Right cardiac atrium (tissue), 5 donors: Measurements from ENCODE around the gene ZFAND2B. TPM values are rescaled to one million over a fixed set of nuclear protein-coding genes. Genes with fewer than 3 reads are reported as not detected.
A peak's percentile ranks its signal among the peaks of the same experiment; 100 is the strongest.

Experiments
- ATAC-seq, 2 donors: fragments of 200-7000 bp; cut with Tn5 transposase; one replicate each; pipeline versions ENCODE4 v1.8.0 to v1.9.1; 2020; ENCODE audit warnings: moderate library complexity in 2 of 2, mild to moderate bottlenecking in 1 of 2
- DNase-seq, 3 donors: peaks; one replicate each; pipeline ENCODE4 v3.0.0-alpha.2; 2020
- H3K27ac ChIP-seq: one replicate; pipeline ENCODE4 v1.5.1; 2013; ENCODE audit warnings: mild to moderate bottlenecking, low read length, control low read depth, moderate library complexity
- H3K27me3 ChIP-seq: one replicate; pipeline ENCODE4 v1.6.1; 2013; ENCODE audit not compliant: control insufficient read depth, insufficient read depth
- H3K4me1 ChIP-seq: one replicate; pipeline ENCODE4 v1.6.1; 2013; ENCODE audit warnings: low read length; ENCODE audit not compliant: control insufficient read depth, insufficient read depth
- H3K4me3 ChIP-seq: one replicate; pipeline ENCODE4 v1.5.1; 2013; ENCODE audit warnings: low read length, control low read depth
- H3K9me3 ChIP-seq: one replicate; pipeline ENCODE4 v1.6.1; 2013; ENCODE audit warnings: low read length; ENCODE audit not compliant: control insufficient read depth
- WGBS: extraction: QIAGEN DNeasy Blood & Tissue Kit; methylation state at CpG from one replicate; pipeline ENCODE4 v1.1.7; 2013; 5-methylcytosine and 5-hydroxymethylcytosine counted together
- intact Hi-C, 4 donors: fragments of 100-400 bp; cut with DNase I; formaldehyde crosslinking; loops; one replicate each; pipeline versions ENCODE4 v1.11.0 to v1.14.0; 2022 to 2023
- polyA plus RNA-seq: library from polyadenylated mRNA; stranded (reverse); fragments of 200-250 nt; gene quantifications from one replicate; pipeline ENCODE4 v1.2.3, GENCODE V29; 2013
- total RNA-seq, 4 donors: library from RNA; stranded (reverse); fragmentation: NEBNext Ultra II Directional; extraction: Animal tissue kit (Norgen Biotek cat#: 25700); gene quantifications; one replicate each; pipeline ENCODE4 v1.2.1, GENCODE V29; 2021
- donor health status: healthy with polysubstance abuse.
- donor health status: DM: no; HTN: yes; CAD: no.
- donor health status: DM: no; HTN: no; CAD: no.
- donor health status: DM: no; HTN: yes; CAD: no; lungs with severe emphysema.
- donor health status: DM: yes; HTN: yes; CAD: no.

Gene ZFAND2B
- total and polyA plus RNA-seq, 5 donors: 21.8 to 28.9 (median 23.6) TPM

DNA sequence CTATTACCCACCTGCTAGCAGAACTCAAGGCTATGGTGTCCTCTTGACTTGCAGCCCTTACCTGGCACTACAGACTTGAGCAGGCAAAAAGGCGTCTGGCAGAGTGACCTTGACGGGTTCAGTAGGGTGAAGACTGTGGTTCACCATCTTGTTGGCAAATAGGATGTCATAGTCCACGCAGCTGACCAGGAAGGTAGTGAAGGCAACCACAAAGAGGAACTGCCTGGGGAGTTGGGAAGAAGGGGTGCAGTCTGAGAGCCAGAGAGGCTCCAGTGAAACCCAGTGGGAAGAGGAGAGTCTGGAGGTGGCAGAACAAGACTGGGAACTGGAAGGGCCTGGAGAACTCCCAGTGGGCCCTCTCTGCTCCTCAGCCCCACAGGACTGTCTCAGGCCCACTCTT is 18.8 kb downstream of the ZFAND2B start:
- no peak overlapping the region for H3K4me3 ChIP-seq
- no peak overlapping the region for H3K27ac ChIP-seq
- intact Hi-C loops: no loop called here
- 87% methylated on average over 3 of the region's 3 CpGs for WGBS
- ATAC-seq: no peak
- no peak for DNase-seq
- peaks cover 9% of the 10 kb centered on the region for H3K4me1 ChIP-seq
- H3K27me3 ChIP-seq: no peaks in the 10 kb centered on the region
- H3K9me3 ChIP-seq: no peaks in the 10 kb centered on the region

DNA sequence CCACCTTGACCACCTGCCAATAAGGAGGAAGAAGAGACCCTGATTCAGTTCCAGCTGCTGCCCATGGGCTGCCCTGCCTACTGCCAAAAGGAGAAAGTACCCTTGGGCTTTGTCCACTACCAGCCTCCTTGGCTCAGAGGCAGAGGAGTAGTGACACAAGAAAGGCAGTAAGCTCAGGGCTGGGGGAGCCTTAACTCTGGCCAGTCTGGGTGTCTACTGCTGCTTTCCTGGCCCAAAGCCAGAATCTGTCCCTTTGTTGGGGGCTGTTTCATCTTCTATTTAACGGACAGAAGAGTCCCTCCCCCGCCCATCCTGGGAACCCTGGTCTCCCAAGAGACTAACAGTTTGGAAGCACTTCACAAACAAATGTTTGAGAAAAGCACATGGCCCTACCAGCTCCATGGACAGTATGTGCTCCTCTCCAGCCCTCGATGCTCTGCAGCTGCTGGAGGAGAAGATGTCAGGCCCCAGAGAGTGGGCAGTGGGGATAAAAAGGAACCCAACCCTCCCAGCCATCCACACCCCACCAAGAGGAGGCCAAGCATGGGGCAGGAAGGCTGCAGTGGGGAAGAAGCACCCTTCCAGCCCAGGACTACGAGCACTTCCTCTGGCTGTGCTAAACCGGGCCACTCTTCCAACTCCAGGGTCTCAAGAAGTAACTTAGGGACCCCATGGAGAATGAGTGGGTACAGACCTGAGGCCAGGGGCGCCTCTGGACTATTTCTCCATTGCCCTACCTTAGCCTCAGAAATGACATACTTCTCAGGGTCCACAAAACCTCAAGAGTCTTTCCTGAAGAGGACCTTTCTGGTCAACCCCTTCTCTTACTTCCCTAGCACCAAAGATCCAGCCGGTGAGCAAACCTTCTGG is 21.7 kb downstream of the ZFAND2B start:
- H3K27me3 ChIP-seq: no peaks in the 10 kb centered on the region
- DNase-seq (no peak), ATAC-seq (no peak)
- 40% methylated on average over 7 of the region's 7 CpGs for WGBS
- peak overlapping the region; percentile 94 for H3K27ac ChIP-seq
- H3K4me1 ChIP-seq: peaks cover 9% of the 10 kb centered on the region
- no peaks in the 10 kb centered on the region for H3K9me3 ChIP-seq
- intact Hi-C loops: no loop called here
- H3K4me3 ChIP-seq: peak overlapping the region; percentile 68

DNA sequence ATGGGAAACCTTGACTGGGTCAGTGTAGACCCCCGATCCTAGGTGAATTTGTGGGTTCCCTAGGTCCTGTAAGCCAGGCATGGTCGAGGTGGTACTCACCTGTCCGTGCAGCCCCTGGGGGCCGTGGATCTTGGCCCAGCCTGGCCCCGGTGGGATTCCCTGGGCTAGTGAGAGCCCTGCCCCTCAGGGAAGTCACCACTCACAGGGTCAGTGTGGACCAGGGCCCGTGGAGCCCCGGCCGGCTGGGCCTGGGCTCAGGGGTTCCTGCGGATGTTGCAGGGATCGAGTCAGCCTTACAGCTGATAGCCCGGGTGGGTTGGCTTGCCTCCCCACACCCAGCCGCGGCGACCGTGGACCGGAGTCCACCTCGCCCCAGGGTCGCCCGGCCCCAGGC is 22.3 kb downstream of the ZFAND2B start:
- Histone ChIP-seq H3K4me1 (peaks cover 9% of the 10 kb centered on the region), H3K27ac (peak overlapping the region; percentile 94), H3K9me3 (no peaks in the 10 kb centered on the region), H3K4me3 (peak overlapping the region; percentile 68), H3K27me3 (no peaks in the 10 kb centered on the region)
- WGBS: 3% methylated on average over 19 of the region's 19 CpGs
- intact Hi-C loops: no loop called here
- ATAC-seq (peak in 1 of 2 donors; percentile 42), DNase-seq (no peak)

DNA sequence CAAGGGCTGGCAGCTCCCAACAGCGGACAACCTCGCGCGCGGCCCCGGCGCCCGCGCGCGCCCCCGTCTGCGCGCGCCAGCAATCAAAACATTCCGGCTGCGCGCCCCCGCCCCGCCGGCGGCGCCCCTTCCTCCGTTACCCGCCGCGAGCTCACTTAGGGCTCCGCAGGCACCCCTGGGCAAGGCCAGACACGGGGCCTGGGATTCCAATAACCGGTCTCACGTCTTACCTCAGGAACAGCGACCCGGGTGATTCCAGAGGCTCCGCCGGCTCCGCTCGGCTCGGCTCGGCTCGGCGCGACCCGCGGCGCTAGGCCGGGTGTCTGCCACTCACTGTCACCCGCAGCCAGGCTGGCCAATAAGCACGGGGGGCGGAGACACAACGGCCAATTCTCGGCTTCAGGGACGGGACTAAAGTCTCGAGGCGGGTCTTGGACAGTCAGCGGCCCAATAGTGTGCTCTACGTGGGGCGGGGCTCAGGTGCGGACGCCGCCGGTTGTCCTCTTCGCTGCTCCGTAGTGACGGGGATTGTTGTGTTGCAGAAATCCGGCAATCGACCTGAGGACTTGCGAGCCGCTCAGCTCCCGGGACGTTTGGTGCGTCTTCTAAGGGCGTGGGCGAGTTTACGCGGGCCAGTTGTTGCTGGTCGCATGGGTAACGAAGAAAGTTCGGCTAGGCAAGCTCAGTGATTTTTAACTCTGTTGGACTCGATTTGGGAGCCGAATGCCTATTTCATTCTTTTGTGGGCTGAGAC is 22.9 kb downstream of the ZFAND2B start, which contains the start of the genes ANKZF1 and ATG9A:
Gene ANKZF1 (plus strand): TSS at position 502 of the 754 bp plus-strand sequence. CDS start 452 bp downstream, outside the sequence.
Gene ATG9A (minus strand): TSS at position 332 of the 754 bp plus-strand sequence. CDS start 1,612 bp downstream, outside the sequence.
- peak within 1 kb of the TSS; percentile 79 for H3K4me3 ChIP-seq
- ATAC-seq: peak; percentile 99
- no peaks in the 10 kb centered on the region for H3K27me3 ChIP-seq
- H3K27ac ChIP-seq: peak within 1 kb of the TSS; percentile 94
- intact Hi-C loops: no loop called here
- peak; percentile 99 for DNase-seq
- H3K9me3 ChIP-seq: no peaks in the 10 kb centered on the region
- under 1% methylated on average over 80 of the region's 80 CpGs for WGBS
- H3K4me1 ChIP-seq: peaks cover 9% of the 10 kb centered on the region

DNA sequence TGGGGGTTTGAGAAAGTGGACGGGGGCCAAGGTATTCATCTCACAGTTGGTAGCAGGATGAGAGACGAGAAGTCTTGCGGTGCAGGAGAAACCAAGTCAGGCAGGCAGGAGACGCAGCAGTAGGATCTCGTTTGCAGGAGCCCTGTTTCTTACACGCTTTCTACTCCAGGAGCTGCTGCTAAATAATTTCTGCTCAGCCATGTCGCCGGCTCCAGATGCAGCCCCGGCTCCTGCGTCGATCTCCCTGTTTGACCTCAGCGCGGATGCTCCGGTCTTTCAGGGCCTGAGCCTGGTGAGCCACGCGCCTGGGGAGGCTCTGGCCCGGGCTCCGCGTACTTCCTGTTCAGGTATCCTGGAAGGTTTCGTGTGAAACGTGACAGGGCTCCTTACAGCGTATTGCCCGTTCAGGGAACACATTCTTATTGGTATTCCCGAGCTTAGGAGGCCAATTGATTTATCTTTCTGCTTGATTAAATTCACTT is 23.5 kb downstream of the ZFAND2B start:
- peak in 1 of 2 donors; percentile 6 for ATAC-seq
- Histone ChIP-seq H3K27me3 (no peaks in the 10 kb centered on the region), H3K4me1 (peaks cover 9% of the 10 kb centered on the region), H3K9me3 (no peaks in the 10 kb centered on the region), H3K4me3 (peak overlapping the region; percentile 79), H3K27ac (peak overlapping the region; percentile 92)
- DNase-seq: peak in 2 of 3 donors; percentile 70
- intact Hi-C loops: no loop called here
- under 1% methylated on average over 24 of the region's 24 CpGs for WGBS

DNA sequence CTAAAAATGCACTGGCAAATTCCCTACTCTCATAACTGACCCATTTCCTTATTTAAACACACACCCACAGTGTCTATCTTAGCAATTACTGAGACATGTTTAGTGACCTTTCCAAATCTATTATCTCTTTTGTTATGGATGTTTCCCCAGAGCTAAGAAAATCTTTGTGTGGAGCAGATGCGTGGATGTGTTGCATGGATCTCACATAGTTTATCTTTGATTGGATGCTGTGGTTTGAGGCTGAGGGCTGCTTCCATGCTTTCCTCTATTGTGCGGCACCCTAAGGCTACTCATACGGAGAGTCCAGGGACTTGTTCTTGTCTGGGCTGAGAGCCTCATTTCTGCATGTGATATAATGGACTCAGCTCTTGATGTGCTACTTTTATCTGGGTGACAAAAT is 27.7 kb downstream of the ZFAND2B start:
- no peak overlapping the region for H3K27ac ChIP-seq
- DNase-seq: no peak
- intact Hi-C loops: no loop called here
- no peak for ATAC-seq
- no peak overlapping the region for H3K4me3 ChIP-seq
- no peaks in the 10 kb centered on the region for H3K9me3 ChIP-seq
- no peaks in the 10 kb centered on the region for H3K27me3 ChIP-seq
- 72% methylated on average over 3 of the region's 3 CpGs for WGBS
- no peaks in the 10 kb centered on the region for H3K4me1 ChIP-seq

DNA sequence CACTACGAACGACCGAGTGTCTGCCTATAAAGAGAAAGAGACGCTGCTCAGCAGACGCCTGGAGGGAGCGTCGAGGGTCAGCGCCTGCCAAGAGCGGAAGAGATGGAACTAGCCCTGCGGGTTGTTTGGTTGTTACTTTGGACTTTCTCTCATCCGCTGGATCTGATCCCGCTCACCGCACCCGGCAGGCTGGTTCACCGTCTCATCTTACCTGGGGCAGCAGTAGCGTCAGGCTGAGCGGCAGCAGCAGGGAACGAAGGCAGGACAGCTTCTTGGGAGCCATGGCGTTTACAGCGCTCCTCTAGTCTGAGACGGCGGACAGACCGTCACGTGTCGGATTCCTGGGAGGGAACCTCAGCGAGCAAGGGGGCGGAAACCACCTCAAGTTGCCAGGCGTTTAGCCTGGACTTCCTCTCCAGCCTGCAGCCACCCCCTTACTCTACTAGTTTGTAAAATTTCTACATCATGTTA is 36.7 kb downstream of the ZFAND2B start:
- Histone ChIP-seq H3K4me3 (no peak overlapping the region), H3K27me3 (no peaks in the 10 kb centered on the region), H3K4me1 (peaks cover 3% of the 10 kb centered on the region), H3K9me3 (no peaks in the 10 kb centered on the region), H3K27ac (no peak overlapping the region)
- DNase-seq (peak in 2 of 3 donors; percentile 71 to 77), ATAC-seq (no peak)
- 35% methylated on average over 28 of the region's 28 CpGs for WGBS
- intact Hi-C loops: loop anchor here in 1 of 4 donors (10.0 kb wide), 1 partner anchor 51 kb away; no protein-coding TSS in a partner anchor

DNA sequence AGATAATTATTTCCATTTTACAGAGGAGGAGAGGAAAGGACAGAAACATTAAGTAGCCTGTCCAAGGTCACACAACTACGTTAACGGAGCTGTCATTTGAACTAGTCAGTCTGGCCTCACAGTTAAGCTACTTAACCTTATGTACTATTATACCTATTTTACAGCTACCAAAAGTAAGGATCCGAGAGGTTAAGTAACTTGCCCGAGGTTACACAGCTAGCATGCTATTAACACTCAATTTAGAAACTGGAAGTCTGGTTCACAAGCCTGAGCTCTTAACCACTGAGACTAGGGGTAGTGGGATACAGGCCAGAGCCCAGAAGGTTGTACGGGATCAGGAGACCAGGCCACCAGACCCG is 38.2 kb downstream of the ZFAND2B start:
- no peaks in the 10 kb centered on the region for H3K27me3 ChIP-seq
- ATAC-seq: no peak
- 42% methylated on average over 6 of the region's 6 CpGs for WGBS
- H3K4me3 ChIP-seq: peak overlapping the region; percentile 48
- intact Hi-C loops: loop anchor here in 1 of 4 donors (10.0 kb wide), 1 partner anchor 50 kb away; no protein-coding TSS in a partner anchor
- DNase-seq: no peak
- peaks cover 11% of the 10 kb centered on the region for H3K4me1 ChIP-seq
- peak overlapping the region; percentile 68 for H3K27ac ChIP-seq
- H3K9me3 ChIP-seq: no peaks in the 10 kb centered on the region

DNA sequence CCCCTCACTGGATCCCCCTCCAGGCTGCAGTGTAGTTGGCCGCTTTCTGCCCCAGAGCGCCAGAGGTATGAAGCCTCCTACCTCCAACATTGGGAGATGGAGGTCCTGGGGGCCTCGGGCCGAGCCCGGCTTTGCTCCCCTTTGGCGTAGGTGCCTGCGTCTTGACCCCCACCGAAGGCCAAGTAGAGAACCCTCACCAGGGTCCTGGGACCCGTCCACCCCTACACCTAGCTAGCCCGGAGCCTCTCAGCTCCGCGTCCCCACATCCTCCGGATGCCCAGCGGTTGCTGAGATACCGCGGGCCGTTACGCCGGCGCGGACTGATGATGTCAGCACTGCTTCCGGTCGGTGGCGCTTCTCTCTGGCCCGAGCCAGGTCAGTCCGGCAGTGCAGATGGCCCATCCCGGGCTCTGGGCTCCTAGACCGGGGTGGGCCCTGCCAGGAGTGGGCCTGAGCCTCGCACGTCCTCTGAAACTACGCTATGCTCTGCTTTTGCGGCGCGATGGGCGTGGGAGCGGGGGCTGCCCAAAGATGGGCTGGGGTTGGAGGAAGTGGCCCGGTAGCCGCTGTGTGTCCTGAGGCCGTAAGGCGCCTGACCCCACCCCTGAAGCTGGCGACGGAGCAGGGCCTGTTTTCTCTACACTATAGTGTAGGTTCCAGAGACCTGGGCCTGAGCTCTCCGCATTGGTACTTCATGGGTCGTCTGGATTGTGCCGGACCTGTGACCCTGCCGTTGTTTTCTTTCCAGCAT is 38.7 kb downstream of the ZFAND2B start, which contains the start of the genes GLB1L and STK16:
Gene GLB1L (minus strand): TSS at position 297 of the 751 bp plus-strand sequence. CDS start 1,871 bp downstream, outside the sequence.
Gene STK16 (plus strand): TSS at position 332 of the 751 bp plus-strand sequence. CDS start 521 bp downstream, outside the sequence.
- no peaks in the 10 kb centered on the region for H3K27me3 ChIP-seq
- H3K27ac ChIP-seq: peak within 1 kb of the TSS; percentile 74
- peak; percentile 96 to 98 (median 98) for DNase-seq
- H3K4me1 ChIP-seq: peaks cover 14% of the 10 kb centered on the region
- WGBS: under 1% methylated on average over 46 of the region's 46 CpGs
- H3K9me3 ChIP-seq: no peaks in the 10 kb centered on the region
- H3K4me3 ChIP-seq: peak within 1 kb of the TSS; percentile 48
- ATAC-seq: peak; percentile 93 to 96
- intact Hi-C loops: loop anchor here in 1 of 4 donors (10.0 kb wide), 1 partner anchor 49 kb away; no protein-coding TSS in a partner anchor

DNA sequence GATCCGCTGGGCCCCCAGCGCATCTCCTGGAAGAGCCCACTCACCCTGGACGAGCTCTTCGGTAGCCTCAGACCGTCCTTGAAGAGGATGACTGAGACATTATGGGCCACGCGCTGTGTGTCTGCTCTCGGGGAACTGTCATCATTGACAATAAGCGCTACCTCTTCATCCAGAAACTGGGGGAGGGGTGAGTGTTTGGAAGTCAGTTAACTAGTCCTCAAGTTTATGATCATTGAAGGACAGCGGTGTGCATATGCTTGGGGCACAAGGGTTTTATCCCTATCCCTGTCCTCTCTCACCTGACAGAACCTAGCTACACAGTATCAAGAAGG is 39.3 kb downstream of the ZFAND2B start:
- Histone ChIP-seq H3K4me3 (peak overlapping the region; percentile 48), H3K27ac (peak overlapping the region; percentile 74), H3K27me3 (no peaks in the 10 kb centered on the region), H3K9me3 (no peaks in the 10 kb centered on the region), H3K4me1 (peaks cover 15% of the 10 kb centered on the region)
- WGBS: 16% methylated on average over 10 of the region's 10 CpGs
- intact Hi-C loops: loop anchor here in 1 of 4 donors (10.0 kb wide), 1 partner anchor 49 kb away; no protein-coding TSS in a partner anchor
- no peak for DNase-seq
- no peak for ATAC-seq
